ENCODE measurements around the gene SRRT. TPM values are rescaled to one million over a fixed set of nuclear protein-coding genes. Genes with fewer than 3 reads are reported as not detected.
"Not testable (repeated sequence)": the region's sequence is repeated elsewhere in the genome, so short reads cannot be mapped to it uniquely, and the experiment has no call there.

The SRRT gene
- polyA plus RNA-seq, 1 donor from 2014 or later = 59.9 TPM

- Histone ChIP-seq H3F3A (ENCODE audit: insufficient read depth, low read length, poor library complexity, severe bottlenecking) (no peaks in the 10 kb centered on the region), H3K36me3 (ENCODE audit: insufficient read depth, low read length) (no peaks in the 10 kb centered on the region), H3K9ac (ENCODE audit: low read length) (no peak overlapping the region), H3K79me2 (replicated peaks; ENCODE audit: insufficient read depth, low read length) (no peaks in the 10 kb centered on the region), H2AFZ (ENCODE audit: low read depth, low read length) (no peak overlapping the region), H4K20me1 (ENCODE audit: insufficient read depth) (no peaks in the 10 kb centered on the region), H3K4me2 (ENCODE audit: low read length) (no peak overlapping the region), H3K27ac (ENCODE audit: low read length) (no peak overlapping the region), H3K9me2 (ENCODE audit: insufficient read depth, low read length) (no peaks in the 10 kb centered on the region), H3K9me3 (ENCODE audit: low read length) (no peaks in the 10 kb centered on the region), H3K4me3 (ENCODE audit: low read length) (no peak overlapping the region), H3K27me3 (ENCODE audit: insufficient read depth, low read depth, low read length) (no peaks in the 10 kb centered on the region)
- TF ChIP-seq RAD21 (conservative IDR thresholded peaks at IDR 0.05) (no peak), EP300 (conservative IDR thresholded peaks at IDR 0.05; ENCODE audit: poor library complexity, severe bottlenecking) (no peak), MXI1 (conservative IDR thresholded peaks at IDR 0.05; ENCODE audit: poor library complexity, severe bottlenecking) (no peak), EZH2 (IDR thresholded peaks at IDR 0.05; ENCODE audit: borderline replicate concordance, insufficient read depth, low read length, poor library complexity, severe bottlenecking) (no peak), POLR2AphosphoS5 (IDR thresholded peaks at IDR 0.05) (no peak), TAF1 (IDR thresholded peaks at IDR 0.05; ENCODE audit: low read depth) (no peak), REST (IDR thresholded peaks at IDR 0.05; ENCODE audit: borderline replicate concordance) (no peak), SMC3 (conservative IDR thresholded peaks at IDR 0.05; ENCODE audit: poor library complexity) (no peak)
- TF ChIP-seq, protein P1, sequence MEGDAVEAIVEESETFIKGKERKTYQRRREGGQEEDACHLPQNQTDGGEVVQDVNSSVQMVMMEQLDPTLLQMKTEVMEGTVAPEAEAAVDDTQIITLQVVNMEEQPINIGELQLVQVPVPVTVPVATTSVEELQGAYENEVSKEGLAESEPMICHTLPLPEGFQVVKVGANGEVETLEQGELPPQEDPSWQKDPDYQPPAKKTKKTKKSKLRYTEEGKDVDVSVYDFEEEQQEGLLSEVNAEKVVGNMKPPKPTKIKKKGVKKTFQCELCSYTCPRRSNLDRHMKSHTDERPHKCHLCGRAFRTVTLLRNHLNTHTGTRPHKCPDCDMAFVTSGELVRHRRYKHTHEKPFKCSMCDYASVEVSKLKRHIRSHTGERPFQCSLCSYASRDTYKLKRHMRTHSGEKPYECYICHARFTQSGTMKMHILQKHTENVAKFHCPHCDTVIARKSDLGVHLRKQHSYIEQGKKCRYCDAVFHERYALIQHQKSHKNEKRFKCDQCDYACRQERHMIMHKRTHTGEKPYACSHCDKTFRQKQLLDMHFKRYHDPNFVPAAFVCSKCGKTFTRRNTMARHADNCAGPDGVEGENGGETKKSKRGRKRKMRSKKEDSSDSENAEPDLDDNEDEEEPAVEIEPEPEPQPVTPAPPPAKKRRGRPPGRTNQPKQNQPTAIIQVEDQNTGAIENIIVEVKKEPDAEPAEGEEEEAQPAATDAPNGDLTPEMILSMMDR (IDR thresholded peaks at IDR 0.05; ENCODE audit: poor library complexity, severe bottlenecking) = no peak
Measured at GRCh38 chr7:100933734-100934133, 58.8 kb downstream of the SRRT start.

- not testable (repeated sequence) for H3K9me2 ChIP-seq (ENCODE audit: insufficient read depth, low read length); H3K36me3 ChIP-seq (ENCODE audit: insufficient read depth, low read length); H3K4me2 ChIP-seq (ENCODE audit: low read length); H3K4me3 ChIP-seq (ENCODE audit: low read length); H3F3A ChIP-seq (ENCODE audit: insufficient read depth, low read length, poor library complexity, severe bottlenecking); H3K79me2 ChIP-seq (replicated peaks; ENCODE audit: insufficient read depth, low read length); H4K20me1 ChIP-seq (ENCODE audit: insufficient read depth); H3K9ac ChIP-seq (ENCODE audit: low read length); H2AFZ ChIP-seq (ENCODE audit: low read depth, low read length); H3K27ac ChIP-seq (ENCODE audit: low read length); H3K27me3 ChIP-seq (ENCODE audit: insufficient read depth, low read depth, low read length); H3K9me3 ChIP-seq (ENCODE audit: low read length)
Measured at GRCh38 chr7:100935381-100935780, 60.5 kb downstream of the SRRT start.

DNA sequence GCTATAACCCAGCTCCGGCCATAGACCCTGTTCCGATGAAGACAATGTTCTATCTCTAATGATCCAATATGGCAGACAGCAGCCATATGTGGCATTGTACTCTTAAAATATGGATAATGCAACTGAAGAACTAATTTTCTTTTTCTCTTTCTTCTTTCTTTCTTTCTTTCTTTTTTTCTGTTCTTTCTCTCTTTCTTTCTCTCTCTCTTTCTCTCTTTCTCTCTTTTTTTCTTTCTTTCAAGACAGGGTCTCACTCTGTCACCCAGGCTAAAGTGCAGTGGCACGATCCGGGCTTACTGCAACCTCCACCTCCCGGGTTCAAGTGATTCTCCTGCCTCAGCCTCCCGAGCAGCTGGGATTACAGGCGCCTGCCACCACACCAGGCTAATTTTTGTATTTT, 61.3 kb downstream of the SRRT start:
- not testable (repeated sequence) for H3K27me3 ChIP-seq (ENCODE audit: insufficient read depth, low read depth, low read length); H3K9me3 ChIP-seq (ENCODE audit: low read length); H2AFZ ChIP-seq (ENCODE audit: low read depth, low read length); H3K27ac ChIP-seq (ENCODE audit: low read length); H3K79me2 ChIP-seq (replicated peaks; ENCODE audit: insufficient read depth, low read length); H3F3A ChIP-seq (ENCODE audit: insufficient read depth, low read length, poor library complexity, severe bottlenecking); H3K4me3 ChIP-seq (ENCODE audit: low read length); H3K36me3 ChIP-seq (ENCODE audit: insufficient read depth, low read length); H4K20me1 ChIP-seq (ENCODE audit: insufficient read depth); H3K9me2 ChIP-seq (ENCODE audit: insufficient read depth, low read length); H3K9ac ChIP-seq (ENCODE audit: low read length); H3K4me2 ChIP-seq (ENCODE audit: low read length)

Small RNA genes lying within 50 kb of the gene (small RNA-seq; reads per million reads assigned to genes)
- gene RN7SL549P = 0 reads per million in 3 experiments
- 0 to 0.08 (median 0) reads per million in 3 experiments for gene RPS29P15

Other genes with a start within 250 kb of the SRRT start
- 21.0 and 23.5 TPM in 2 replicates for gene TFR2, start 233.6 kb upstream of the SRRT start, polyA plus RNA-seq
- gene ACTL6B, start 218.7 kb upstream of the SRRT start, polyA plus RNA-seq = 339 and 389 TPM in 2 replicates
- 279 and 284 TPM in 2 replicates for gene GNB2, start 201.4 kb upstream of the SRRT start, polyA plus RNA-seq
- 28.3 and 33.5 TPM in 2 replicates for gene GIGYF1, start 180.9 kb upstream of the SRRT start, polyA plus RNA-seq
- 92.1 and 104 TPM in 2 replicates for gene POP7, start 169.0 kb upstream of the SRRT start, polyA plus RNA-seq
- gene EPO, start 154.6 kb upstream of the SRRT start, polyA plus RNA-seq = not detected in 2 replicates
- gene ZAN, start 141.5 kb upstream of the SRRT start, polyA plus RNA-seq = not detected in 2 replicates
- gene EPHB4, start 47.6 kb upstream of the SRRT start, polyA plus RNA-seq = 0.92 and 1.4 TPM in 2 replicates
- 21.2 and 29.0 TPM in 2 replicates for gene SLC12A9, start 22.4 kb upstream of the SRRT start, polyA plus RNA-seq
- 1.4 and 2.1 TPM in 2 replicates for gene TRIP6, start 7.7 kb upstream of the SRRT start, polyA plus RNA-seq
- 2.4 and 5.0 TPM in 2 replicates for gene UFSP1, start 14.6 kb downstream of the SRRT start, polyA plus RNA-seq
- gene ACHE, start 20.8 kb downstream of the SRRT start, polyA plus RNA-seq = 12.2 and 14.3 TPM in 2 replicates
- gene MUC3A, start 74.4 kb downstream of the SRRT start, polyA plus RNA-seq = not detected in 2 replicates
- gene MUC12, start 94.5 kb downstream of the SRRT start, polyA plus RNA-seq = not detected in 2 replicates
- not detected in 2 replicates for gene MUC17, start 145.0 kb downstream of the SRRT start, polyA plus RNA-seq
- 0.01 and 0.12 TPM in 2 replicates for gene TRIM56, start 210.4 kb downstream of the SRRT start, polyA plus RNA-seq

Measured in neural cell (in vitro differentiated cells).